ENCODE measurements around the gene ATXN7. TPM values are rescaled to one million over a fixed set of nuclear protein-coding genes. Genes with fewer than 3 reads are reported as not detected.

ATXN7 gene
- total and polyA plus RNA-seq, 2 of the 4 experiments (the other 2 are of a cell fraction), result 8.6 to 13.6 TPM

GRCh38 chr3:63926309-63926708 lies 62.6 kb downstream of the ATXN7 start:
- in situ Hi-C loops (cut with MboI; ENCODE audit: low sequenced_read_pairs), result no loop called here
- no peak for ATAC-seq (ENCODE audit: low read depth)

More at GRCh38 chr3:63926309-63926708, 62.6 kb downstream of the ATXN7 start:
- Histone ChIP-seq H3K23ac (ENCODE audit: low read depth, low read length) (no peak overlapping the region), H4K91ac (ENCODE audit: insufficient read depth, low read depth, low read length) (no peak overlapping the region), H3K27ac (ENCODE audit: insufficient read depth, low read length) (no peak overlapping the region), H3K27me3 (ENCODE audit: control insufficient read depth, insufficient read depth, low read length) (no peaks in the 10 kb centered on the region), H4K5ac (ENCODE audit: low read depth, low read length) (no peak overlapping the region), H3K14ac (replicated peaks; ENCODE audit: low read depth, low read length) (no peak overlapping the region), H3K36me3 (ENCODE audit: control insufficient read depth, insufficient read depth, low read length) (peaks cover 25% of the 10 kb centered on the region), H2BK15ac (ENCODE audit: low read depth, low read length) (no peak overlapping the region), H2BK120ac (ENCODE audit: low read depth, low read length) (no peak overlapping the region), H3K9ac (ENCODE audit: low read depth, low read length) (no peak overlapping the region), H3K56ac (ENCODE audit: extremely low read depth, insufficient read depth, low read length) (no peak overlapping the region), H2AFZ (replicated peaks; ENCODE audit: low read length, poor library complexity) (no peak overlapping the region), H3K4me3 (ENCODE audit: insufficient read depth, low read depth, low read length) (no peak overlapping the region), H2AK5ac (ENCODE audit: low read depth, low read length) (no peak overlapping the region), H4K20me1 (ENCODE audit: insufficient read depth, low read length) (peaks cover 37% of the 10 kb centered on the region; the same call in 1 of the 2 replicates), H2BK5ac (ENCODE audit: low read depth, low read length, poor library complexity, severe bottlenecking) (no peak overlapping the region), H3K9me1 (ENCODE audit: insufficient read depth, low read length) (peaks cover 17% of the 10 kb centered on the region), H3K18ac (ENCODE audit: low read depth, low read length) (no peak overlapping the region), H3K9me3 (ENCODE audit: control insufficient read depth, insufficient read depth, low read length) (no peaks in the 10 kb centered on the region), H4K8ac (ENCODE audit: low read depth in 2 of 2, low read length in 2 of 2) (no peak overlapping the region), H2BK20ac (ENCODE audit: low read depth, low read length) (no peak overlapping the region), H3K4ac (ENCODE audit: low read depth, low read length) (no peak overlapping the region), H3K4me2 (ENCODE audit: low read depth, low read length) (no peak overlapping the region), H2AK9ac (replicated peaks; ENCODE audit: low read depth, low read length, poor library complexity) (no peak overlapping the region), H3K4me1 (ENCODE audit: control insufficient read depth, insufficient read depth, low read length) (no peaks in the 10 kb centered on the region), H3K79me1 (ENCODE audit: low read depth in 1 of 2, low read length in 2 of 2) (peaks cover 57 to 83% of the 10 kb centered on the region in 2 experiments)
- intact Hi-C loops (cut with micrococcal nuclease), result no loop called here
- dilution Hi-C loops (cut with HindIII; ENCODE audit: low sequenced_read_pairs, unreplicated experiment), result no loop called here
- DNase-seq, result no peak
- WGBS, 2 experiments (ENCODE audit: extremely low coverage in 2 of 2, insufficient read length in 1 of 2), result 93% methylated on average over 2 of the region's 4 CpGs; no CpG with 5 or more reads in 1 of the 2 experiments
- CTCF ChIA-PET, result no interaction called here
- BruUV-seq (replicated peaks), result no TSS peak
- no peak for TF ChIP-seq FOS (IDR thresholded peaks at IDR 0.05; ENCODE audit: low read depth, low read length)
- TF ChIP-seq SMC3 (IDR thresholded peaks at IDR 0.05; ENCODE audit: low read depth, low read length), result no peak
- TF ChIP-seq RAD21 (IDR thresholded peaks at IDR 0.05; ENCODE audit: low read length), result no peak
- no peak for TF ChIP-seq CTCF (conservative IDR thresholded peaks at IDR 0.05; ENCODE audit: low read depth, low read length)
- no peak for TF ChIP-seq CHD1 (IDR thresholded peaks at IDR 0.05; ENCODE audit: low read depth, low read length)
- no peak for TF ChIP-seq RFX5 (IDR thresholded peaks at IDR 0.05; ENCODE audit: low read depth, low read length)
- TF ChIP-seq USF2 (IDR thresholded peaks at IDR 0.05; ENCODE audit: low read depth, low read length), result no peak
- no peak for TF ChIP-seq MXI1 (IDR thresholded peaks at IDR 0.05; ENCODE audit: borderline replicate concordance, low read depth, low read length)
- no peak for TF ChIP-seq RCOR1 (IDR thresholded peaks at IDR 0.05; ENCODE audit: insufficient replicate concordance, low read length)
- no peak for TF ChIP-seq CEBPB (IDR thresholded peaks at IDR 0.05; ENCODE audit: low read depth, low read length)
- TF ChIP-seq NFE2L2 (IDR thresholded peaks at IDR 0.05; ENCODE audit: low read depth, low read length), result no peak
- no peak for TF ChIP-seq POLR2A (IDR thresholded peaks at IDR 0.05; ENCODE audit: low read depth, low read length)
- no peak for TF ChIP-seq MAFK (IDR thresholded peaks at IDR 0.05; ENCODE audit: low read depth, low read length)
- POLR2A ChIA-PET (ENCODE audit: unreplicated experiment), result no interaction called here
